Posterior vena cava (tissue), 2 donors: ENCODE results near the gene PYDC1. TPM values are rescaled to one million over a fixed set of nuclear protein-coding genes. Genes with fewer than 3 reads are reported as not detected.
A peak's percentile ranks its signal among the peaks of the same experiment; 100 is the strongest.
"Not testable (repeated sequence)": the region's sequence is repeated elsewhere in the genome, so short reads cannot be mapped to it uniquely, and the experiment has no call there.

Source experiments
- DNase-seq: peaks from one replicate; pipeline ENCODE4 v3.0.0-alpha.2; 2020; ENCODE audit warnings: low spot score
- intact Hi-C, 2 donors: fragments of 100-400 bp; cut with DNase I; formaldehyde crosslinking; loops; one replicate each; pipeline versions ENCODE4 v1.14.1 to v1.14.2; 2022 to 2023
- total RNA-seq, 2 donors: library from RNA; stranded (reverse); fragmentation: NEBNext Ultra II Directional; extraction: Animal tissue kit (Norgen Biotek cat#: 25700); gene quantifications; one replicate each; pipeline ENCODE4 v1.2.1, GENCODE V29; 2021
- donor health status: DM: yes; HTN: yes; CAD: no.
- donor health status: DM: yes; HTN: yes; CAD: no.

The PYDC1 gene
- total RNA-seq, 2 donors from 2014 or later: not detected

- DNase-seq: peak; percentile 77
- intact Hi-C loops: not testable (repeated sequence)
Observed at GRCh38 chr16:31200111-31200510, 16.8 kb downstream of the PYDC1 start.

- DNase-seq: peak; percentile 18
- intact Hi-C loops: no loop called here
Observed at GRCh38 chr16:31199430-31200041, 17.4 kb downstream of the PYDC1 start.

- DNase-seq: peak; percentile 74
- intact Hi-C loops: no loop called here
Observed at GRCh38 chr16:31198207-31198882, 18.6 kb downstream of the PYDC1 start.

GRCh38 chr16:31196324-31197088 lies 20.4 kb downstream of the PYDC1 start:
- intact Hi-C loops: no loop called here
- peak; percentile 68 for DNase-seq

- intact Hi-C loops: not testable (repeated sequence)
- DNase-seq: peak; percentile 44
Observed at GRCh38 chr16:31195861-31196260, 21.1 kb downstream of the PYDC1 start.

GRCh38 chr16:31194898-31195297 lies 22.0 kb downstream of the PYDC1 start:
- peak; percentile 55 for DNase-seq
- intact Hi-C loops: no loop called here

- DNase-seq: peak; percentile 8
- intact Hi-C loops: no loop called here
Observed at GRCh38 chr16:31193874-31194273, 23.1 kb downstream of the PYDC1 start.

GRCh38 chr16:31192856-31193642 lies 23.9 kb downstream of the PYDC1 start:
- peak; percentile 24 for DNase-seq
- intact Hi-C loops: no loop called here

GRCh38 chr16:31191697-31192428 lies 25.1 kb downstream of the PYDC1 start:
- intact Hi-C loops: no loop called here
- DNase-seq: peak; percentile 8

- peak; percentile 64 for DNase-seq
- intact Hi-C loops: no loop called here
Observed at GRCh38 chr16:31190818-31191444, 26.0 kb downstream of the PYDC1 start.

GRCh38 chr16:31190061-31190460 lies 26.9 kb downstream of the PYDC1 start:
- intact Hi-C loops: no loop called here

GRCh38 chr16:31189412-31189778 lies 27.5 kb downstream of the PYDC1 start:
- intact Hi-C loops: loop anchor here in 1 of 2 donors (10.0 kb wide), 1 partner anchor 255 kb away; the partner anchor contains the start of gene ZNF843

More at GRCh38 chr16:31190061-31190460, 26.9 kb downstream of the PYDC1 start:
- DNase-seq: peak; percentile 51

GRCh38 chr16:31188450-31189411 lies 28.2 kb downstream of the PYDC1 start:
- peak; percentile 3 for DNase-seq
- intact Hi-C loops: loop anchor here in 1 of 2 donors (10.0 kb wide), 1 partner anchor 256 kb away; the partner anchor contains the start of gene ZNF843

More at GRCh38 chr16:31189412-31189778, 27.5 kb downstream of the PYDC1 start:
- DNase-seq: no peak

- DNase-seq: peak; percentile 47
- intact Hi-C loops: loop anchor here in 1 of 2 donors (10.0 kb wide), 1 partner anchor 257 kb away; the partner anchor contains the start of gene ZNF843
Observed at GRCh38 chr16:31187808-31188189, 29.1 kb downstream of the PYDC1 start.

GRCh38 chr16:31186930-31187807 lies 29.8 kb downstream of the PYDC1 start:
- intact Hi-C loops: loop anchor here in 1 of 2 donors (1.0 to 10.0 kb wide), 2 partner anchors 14 to 258 kb away; partner anchors contain the start of gene ZNF843

GRCh38 chr16:31186176-31186575 lies 30.8 kb downstream of the PYDC1 start:
- no peak for DNase-seq
- intact Hi-C loops: loop anchor here in 1 of 2 donors (1.0 to 10.0 kb wide), 2 partner anchors 15 to 259 kb away; partner anchors contain the start of gene ZNF843

More at GRCh38 chr16:31186930-31187807, 29.8 kb downstream of the PYDC1 start:
- DNase-seq: peak; percentile 61
